ENCODE results near the gene PDLIM5.

The PDLIM5 gene

DNA sequence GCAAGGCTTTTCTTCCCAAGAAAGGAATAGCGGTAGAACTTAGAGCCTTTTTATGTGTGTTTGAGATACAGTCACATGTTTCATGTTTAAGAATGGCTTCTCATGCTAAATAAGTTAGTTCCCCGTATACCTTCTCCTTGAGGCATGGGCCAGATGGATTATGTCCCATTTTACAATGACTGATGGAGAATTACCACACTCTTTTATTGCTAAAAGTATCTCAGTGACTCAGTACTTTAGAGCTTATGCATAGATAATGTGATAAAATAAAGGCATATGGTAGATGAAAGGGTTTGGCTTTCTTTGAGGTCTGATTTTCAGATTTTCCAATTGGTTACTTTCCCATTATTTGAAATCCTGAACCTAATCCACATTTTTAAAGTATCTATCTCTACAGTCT lies 184.3 kb downstream of the PDLIM5 start:
- TF ChIP-seq ISL1 (CRISPR knock-in tag; IDR thresholded peaks at IDR 0.05), result peak; percentile 79
- TF ChIP-seq SNAI2 (CRISPR knock-in tag; IDR thresholded peaks at IDR 0.05), result no peak
- peak; percentile 41; the same call in 1 of the 2 replicates for TF ChIP-seq TCF4 (CRISPR knock-in tag; IDR thresholded peaks at IDR 0.05; ENCODE audit: borderline replicate concordance)
- no peak for TF ChIP-seq PPARA (CRISPR knock-in tag; IDR thresholded peaks at IDR 0.05; ENCODE audit: borderline replicate concordance)
- TF ChIP-seq, protein P1, sequence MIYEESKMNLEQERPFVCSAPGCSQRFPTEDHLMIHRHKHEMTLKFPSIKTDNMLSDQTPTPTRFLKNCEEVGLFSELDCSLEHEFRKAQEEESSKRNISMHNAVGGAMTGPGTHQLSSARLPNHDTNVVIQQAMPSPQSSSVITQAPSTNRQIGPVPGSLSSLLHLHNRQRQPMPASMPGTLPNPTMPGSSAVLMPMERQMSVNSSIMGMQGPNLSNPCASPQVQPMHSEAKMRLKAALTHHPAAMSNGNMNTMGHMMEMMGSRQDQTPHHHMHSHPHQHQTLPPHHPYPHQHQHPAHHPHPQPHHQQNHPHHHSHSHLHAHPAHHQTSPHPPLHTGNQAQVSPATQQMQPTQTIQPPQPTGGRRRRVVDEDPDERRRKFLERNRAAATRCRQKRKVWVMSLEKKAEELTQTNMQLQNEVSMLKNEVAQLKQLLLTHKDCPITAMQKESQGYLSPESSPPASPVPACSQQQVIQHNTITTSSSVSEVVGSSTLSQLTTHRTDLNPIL (CRISPR knock-in tag; IDR thresholded peaks at IDR 0.05; ENCODE audit: low read depth), result no peak
- TF ChIP-seq, protein P2, sequence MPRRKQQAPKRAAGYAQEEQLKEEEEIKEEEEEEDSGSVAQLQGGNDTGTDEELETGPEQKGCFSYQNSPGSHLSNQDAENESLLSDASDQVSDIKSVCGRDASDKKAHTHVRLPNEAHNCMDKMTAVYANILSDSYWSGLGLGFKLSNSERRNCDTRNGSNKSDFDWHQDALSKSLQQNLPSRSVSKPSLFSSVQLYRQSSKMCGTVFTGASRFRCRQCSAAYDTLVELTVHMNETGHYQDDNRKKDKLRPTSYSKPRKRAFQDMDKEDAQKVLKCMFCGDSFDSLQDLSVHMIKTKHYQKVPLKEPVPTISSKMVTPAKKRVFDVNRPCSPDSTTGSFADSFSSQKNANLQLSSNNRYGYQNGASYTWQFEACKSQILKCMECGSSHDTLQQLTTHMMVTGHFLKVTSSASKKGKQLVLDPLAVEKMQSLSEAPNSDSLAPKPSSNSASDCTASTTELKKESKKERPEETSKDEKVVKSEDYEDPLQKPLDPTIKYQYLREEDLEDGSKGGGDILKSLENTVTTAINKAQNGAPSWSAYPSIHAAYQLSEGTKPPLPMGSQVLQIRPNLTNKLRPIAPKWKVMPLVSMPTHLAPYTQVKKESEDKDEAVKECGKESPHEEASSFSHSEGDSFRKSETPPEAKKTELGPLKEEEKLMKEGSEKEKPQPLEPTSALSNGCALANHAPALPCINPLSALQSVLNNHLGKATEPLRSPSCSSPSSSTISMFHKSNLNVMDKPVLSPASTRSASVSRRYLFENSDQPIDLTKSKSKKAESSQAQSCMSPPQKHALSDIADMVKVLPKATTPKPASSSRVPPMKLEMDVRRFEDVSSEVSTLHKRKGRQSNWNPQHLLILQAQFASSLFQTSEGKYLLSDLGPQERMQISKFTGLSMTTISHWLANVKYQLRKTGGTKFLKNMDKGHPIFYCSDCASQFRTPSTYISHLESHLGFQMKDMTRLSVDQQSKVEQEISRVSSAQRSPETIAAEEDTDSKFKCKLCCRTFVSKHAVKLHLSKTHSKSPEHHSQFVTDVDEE (CRISPR knock-in tag; IDR thresholded peaks at IDR 0.05), result no peak
- ATAC-seq, result no peak

DNA sequence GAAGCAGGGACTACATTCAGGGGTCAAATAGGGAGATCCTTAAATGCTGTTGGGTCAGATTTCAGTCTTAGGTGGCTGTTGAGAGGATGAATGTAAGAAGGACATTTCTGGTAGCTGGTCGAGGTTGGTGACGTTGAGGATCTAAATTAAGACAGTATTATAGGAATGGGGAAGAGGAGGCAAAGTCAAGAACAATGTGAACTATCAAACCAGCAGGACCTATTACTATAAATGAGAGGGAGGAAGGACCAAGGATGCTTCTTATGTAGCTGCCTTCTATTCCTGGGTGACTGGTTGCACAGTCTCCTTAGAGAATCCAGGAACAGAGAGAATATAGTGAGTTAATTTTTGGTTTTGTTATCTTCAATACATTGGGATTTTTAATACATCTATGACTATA lies 187.6 kb downstream of the PDLIM5 start:
- no peak for TF ChIP-seq ZNF70 (CRISPR knock-in tag; IDR thresholded peaks at IDR 0.05)
- no peak for TF ChIP-seq SNAI2 (CRISPR knock-in tag; IDR thresholded peaks at IDR 0.05)
- no peak for TF ChIP-seq ISL1 (CRISPR knock-in tag; IDR thresholded peaks at IDR 0.05)
- TF ChIP-seq, protein P3, sequence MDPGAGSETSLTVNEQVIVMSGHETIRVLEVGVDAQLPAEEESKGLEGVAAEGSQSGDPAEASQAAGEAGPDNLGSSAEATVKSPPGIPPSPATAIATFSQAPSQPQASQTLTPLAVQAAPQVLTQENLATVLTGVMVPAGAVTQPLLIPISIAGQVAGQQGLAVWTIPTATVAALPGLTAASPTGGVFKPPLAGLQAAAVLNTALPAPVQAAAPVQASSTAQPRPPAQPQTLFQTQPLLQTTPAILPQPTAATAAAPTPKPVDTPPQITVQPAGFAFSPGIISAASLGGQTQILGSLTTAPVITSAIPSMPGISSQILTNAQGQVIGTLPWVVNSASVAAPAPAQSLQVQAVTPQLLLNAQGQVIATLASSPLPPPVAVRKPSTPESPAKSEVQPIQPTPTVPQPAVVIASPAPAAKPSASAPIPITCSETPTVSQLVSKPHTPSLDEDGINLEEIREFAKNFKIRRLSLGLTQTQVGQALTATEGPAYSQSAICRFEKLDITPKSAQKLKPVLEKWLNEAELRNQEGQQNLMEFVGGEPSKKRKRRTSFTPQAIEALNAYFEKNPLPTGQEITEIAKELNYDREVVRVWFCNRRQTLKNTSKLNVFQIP (CRISPR knock-in tag; IDR thresholded peaks at IDR 0.05; ENCODE audit: borderline replicate concordance, low read depth), result no peak
- TF ChIP-seq CSDC2 (CRISPR knock-in tag; IDR thresholded peaks at IDR 0.05), result no peak
- TF ChIP-seq ZC3H10 (CRISPR knock-in tag; IDR thresholded peaks at IDR 0.05), result no peak
- TF ChIP-seq TCF4 (CRISPR knock-in tag; IDR thresholded peaks at IDR 0.05; ENCODE audit: borderline replicate concordance), result no peak
- TF ChIP-seq TOX (CRISPR knock-in tag; IDR thresholded peaks at IDR 0.05; ENCODE audit: borderline replicate concordance), result no peak
- no peak for TF ChIP-seq RARB (CRISPR knock-in tag; IDR thresholded peaks at IDR 0.05)
- no peak for TF ChIP-seq ZFP3 (CRISPR knock-in tag; IDR thresholded peaks at IDR 0.05)
- no peak for TF ChIP-seq ARNTL (CRISPR knock-in tag; IDR thresholded peaks at IDR 0.05; ENCODE audit: borderline replicate concordance, low read depth)
- TF ChIP-seq PPARA (CRISPR knock-in tag; IDR thresholded peaks at IDR 0.05; ENCODE audit: borderline replicate concordance), result no peak
- no peak for TF ChIP-seq BACH2 (CRISPR knock-in tag; IDR thresholded peaks at IDR 0.05; ENCODE audit: borderline replicate concordance)
- ATAC-seq, result no peak

DNA sequence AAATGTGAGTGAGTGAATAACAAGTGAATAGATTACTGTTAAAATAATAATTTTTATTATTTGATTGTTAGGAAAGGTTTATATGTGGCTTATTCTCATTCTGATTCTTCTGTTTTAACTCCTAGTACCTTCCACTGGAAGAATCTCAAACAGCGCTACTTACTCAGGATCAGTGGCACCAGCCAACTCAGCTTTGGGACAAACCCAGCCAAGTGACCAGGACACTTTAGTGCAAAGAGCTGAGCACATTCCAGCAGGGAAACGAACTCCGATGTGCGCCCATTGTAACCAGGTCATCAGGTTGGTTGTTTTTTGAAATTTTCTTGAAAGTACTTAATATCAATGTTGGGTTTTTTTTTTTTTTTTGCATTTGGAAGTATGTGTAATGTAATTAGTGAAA lies 188.4 kb downstream of the PDLIM5 start:
- no peak for TF ChIP-seq ZFP3 (CRISPR knock-in tag; IDR thresholded peaks at IDR 0.05)
- TF ChIP-seq SNAI2 (CRISPR knock-in tag; IDR thresholded peaks at IDR 0.05), result no peak
- TF ChIP-seq ZNF70 (CRISPR knock-in tag; IDR thresholded peaks at IDR 0.05), result no peak
- TF ChIP-seq ARNTL (CRISPR knock-in tag; IDR thresholded peaks at IDR 0.05; ENCODE audit: borderline replicate concordance, low read depth), result no peak
- no peak for TF ChIP-seq GLIS3 (CRISPR knock-in tag; IDR thresholded peaks at IDR 0.05)
- TF ChIP-seq, protein P1 (CRISPR knock-in tag; IDR thresholded peaks at IDR 0.05; ENCODE audit: low read depth), result no peak
- TF ChIP-seq ZFP30 (CRISPR knock-in tag; IDR thresholded peaks at IDR 0.05), result no peak
- TF ChIP-seq OSR1 (CRISPR knock-in tag; IDR thresholded peaks at IDR 0.05), result no peak
- TF ChIP-seq ZC3H10 (CRISPR knock-in tag; IDR thresholded peaks at IDR 0.05), result no peak
- no peak for TF ChIP-seq ESRRG (CRISPR knock-in tag; IDR thresholded peaks at IDR 0.05)
- TF ChIP-seq PPARA (CRISPR knock-in tag; IDR thresholded peaks at IDR 0.05; ENCODE audit: borderline replicate concordance), result no peak
- TF ChIP-seq, protein P2 (CRISPR knock-in tag; IDR thresholded peaks at IDR 0.05), result no peak
- TF ChIP-seq CSDC2 (CRISPR knock-in tag; IDR thresholded peaks at IDR 0.05), result no peak
- TF ChIP-seq, protein P4, sequence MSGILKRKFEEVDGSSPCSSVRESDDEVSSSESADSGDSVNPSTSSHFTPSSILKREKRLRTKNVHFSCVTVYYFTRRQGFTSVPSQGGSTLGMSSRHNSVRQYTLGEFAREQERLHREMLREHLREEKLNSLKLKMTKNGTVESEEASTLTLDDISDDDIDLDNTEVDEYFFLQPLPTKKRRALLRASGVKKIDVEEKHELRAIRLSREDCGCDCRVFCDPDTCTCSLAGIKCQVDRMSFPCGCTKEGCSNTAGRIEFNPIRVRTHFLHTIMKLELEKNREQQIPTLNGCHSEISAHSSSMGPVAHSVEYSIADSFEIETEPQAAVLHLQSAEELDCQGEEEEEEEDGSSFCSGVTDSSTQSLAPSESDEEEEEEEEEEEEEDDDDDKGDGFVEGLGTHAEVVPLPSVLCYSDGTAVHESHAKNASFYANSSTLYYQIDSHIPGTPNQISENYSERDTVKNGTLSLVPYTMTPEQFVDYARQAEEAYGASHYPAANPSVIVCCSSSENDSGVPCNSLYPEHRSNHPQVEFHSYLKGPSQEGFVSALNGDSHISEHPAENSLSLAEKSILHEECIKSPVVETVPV (CRISPR knock-in tag; IDR thresholded peaks at IDR 0.05), result no peak
- TF ChIP-seq, protein P5, sequence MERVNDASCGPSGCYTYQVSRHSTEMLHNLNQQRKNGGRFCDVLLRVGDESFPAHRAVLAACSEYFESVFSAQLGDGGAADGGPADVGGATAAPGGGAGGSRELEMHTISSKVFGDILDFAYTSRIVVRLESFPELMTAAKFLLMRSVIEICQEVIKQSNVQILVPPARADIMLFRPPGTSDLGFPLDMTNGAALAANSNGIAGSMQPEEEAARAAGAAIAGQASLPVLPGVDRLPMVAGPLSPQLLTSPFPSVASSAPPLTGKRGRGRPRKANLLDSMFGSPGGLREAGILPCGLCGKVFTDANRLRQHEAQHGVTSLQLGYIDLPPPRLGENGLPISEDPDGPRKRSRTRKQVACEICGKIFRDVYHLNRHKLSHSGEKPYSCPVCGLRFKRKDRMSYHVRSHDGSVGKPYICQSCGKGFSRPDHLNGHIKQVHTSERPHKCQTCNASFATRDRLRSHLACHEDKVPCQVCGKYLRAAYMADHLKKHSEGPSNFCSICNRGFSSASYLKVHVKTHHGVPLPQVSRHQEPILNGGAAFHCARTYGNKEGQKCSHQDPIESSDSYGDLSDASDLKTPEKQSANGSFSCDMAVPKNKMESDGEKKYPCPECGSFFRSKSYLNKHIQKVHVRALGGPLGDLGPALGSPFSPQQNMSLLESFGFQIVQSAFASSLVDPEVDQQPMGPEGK (CRISPR knock-in tag; IDR thresholded peaks at IDR 0.05; ENCODE audit: borderline replicate concordance), result no peak
- TF ChIP-seq ZNF8 (CRISPR knock-in tag; IDR thresholded peaks at IDR 0.05), result no peak
- TF ChIP-seq ISL1 (CRISPR knock-in tag; IDR thresholded peaks at IDR 0.05), result no peak
- TF ChIP-seq TOX (CRISPR knock-in tag; IDR thresholded peaks at IDR 0.05; ENCODE audit: borderline replicate concordance), result no peak
- ATAC-seq, result no peak

Measured in SK-N-SH treated with all-trans-retinoic acid at 6 μM for 48 hours (cell line).